Spleen (tissue), 11 donors: Measurements from ENCODE around the gene CNOT11. TPM values are rescaled to one million over a fixed set of nuclear protein-coding genes. Genes with fewer than 3 reads are reported as not detected.

Experiments used
- DNase-seq: peaks from one replicate; pipeline ENCODE4 v3.0.0-alpha.2; 2020
- H3K27ac ChIP-seq, 8 donors: fragments of 200-600 bp; sonication (generic) in 7 of 8; 1 replicate in 4 of 8; 2 replicates in 4 of 8; pipeline versions ENCODE4 v1.5.0 to v1.8.0; 2016 to 2021; ENCODE audit warnings: inconsistent platforms in 4 of 8, mild to moderate bottlenecking in 4 of 8, moderate library complexity in 1 of 8
- H3K27me3 ChIP-seq, 7 donors: fragments of 200-600 bp; sonication (generic) in 6 of 7; replicated peaks in 1 of 7; 1 replicate in 4 of 7; 2 replicates in 3 of 7; pipeline versions ENCODE4 v1.5.0 to v1.8.0; 2016 to 2021; ENCODE audit warnings: inconsistent platforms in 3 of 7, mild to moderate bottlenecking in 1 of 7
- H3K36me3 ChIP-seq, 6 donors: fragments of 200-600 bp; sonication (generic) in 5 of 6; 1 replicate in 4 of 6; 2 replicates in 2 of 6; pipeline versions ENCODE4 v1.5.0 to v1.8.0; 2016 to 2021; ENCODE audit warnings: inconsistent platforms in 2 of 6
- H3K4me1 ChIP-seq, 6 donors: fragments of 200-600 bp; sonication (generic) in 5 of 6; 1 replicate in 3 of 6; 2 replicates in 3 of 6; pipeline versions ENCODE4 v1.5.0 to v1.8.0; 2016 to 2021; ENCODE audit warnings: inconsistent platforms in 3 of 6
- H3K4me3 ChIP-seq, 8 donors: fragments of 200-600 bp; sonication (generic) in 7 of 8; 1 replicate in 4 of 8; 2 replicates in 4 of 8; pipeline versions ENCODE4 v1.5.0 to v1.8.0; 2016 to 2021; ENCODE audit warnings: inconsistent platforms in 4 of 8, mild to moderate bottlenecking in 4 of 8, moderate library complexity in 2 of 8
- H3K9me3 ChIP-seq, 8 donors: fragments of 200-600 bp; sonication (generic) in 7 of 8; 1 replicate in 4 of 8; 2 replicates in 4 of 8; pipeline versions ENCODE4 v1.5.0 to v1.8.0; 2016 to 2021; ENCODE audit warnings: inconsistent platforms in 4 of 8
- CTCF ChIP-seq, 11 experiments: fragments of 200-600 bp in 7 of 11; fragments of 450-650 bp in 4 of 11; sonication (generic) in 4 of 11; IDR thresholded peaks in 8 of 11; conservative IDR thresholded peaks in 3 of 11; 1 replicate in 7 of 11; 2 replicates in 4 of 11; pipeline versions ENCODE4 v1.4.0 to v1.8.0; 2016 to 2021; ENCODE audit warnings: antibody characterized with exemption in 11 of 11, inconsistent platforms in 4 of 11, mild to moderate bottlenecking in 1 of 11
- POLR2A ChIP-seq, 3 donors: fragments of 450-650 bp; IDR thresholded peaks; one replicate each; pipeline ENCODE4 v1.5.1; 2017; ENCODE audit warnings: antibody characterized with exemption in 3 of 3, mild to moderate bottlenecking in 1 of 3
- POLR2AphosphoS5 ChIP-seq, 3 donors: sonication (generic); formaldehyde crosslinking; IDR thresholded peaks; one replicate each; pipeline ENCODE4 v1.5.1; 2017; ENCODE audit warnings: antibody characterized with exemption in 3 of 3
- WGBS, 5 donors: extraction: QIAGEN DNeasy Blood & Tissue Kit in 3 of 5; methylation state at CpG; one replicate each; pipeline versions ENCODE4 v1.1.5 to v1.1.7; 2013 to 2018; 5-methylcytosine and 5-hydroxymethylcytosine counted together
- intact Hi-C: fragments of 100-400 bp; cut with DNase I; formaldehyde crosslinking; loops from one replicate; pipeline ENCODE4 v1.15.0; 2023; ENCODE audit warnings: low total_unique reads
- polyA plus RNA-seq, 3 donors: library from polyadenylated mRNA; stranded (reverse); fragments of 200-250 nt; gene quantifications; one replicate each; pipeline ENCODE4 v1.2.1, GENCODE V29; 2013
- total RNA-seq, 7 donors: library from RNA; depleted of rRNA in 3 of 7; stranded (reverse); fragments of >200 nt in 3 of 7; fragmentation: NEBNext Ultra II Directional in 4 of 7; extraction: Animal tissue kit (Norgen Biotek cat#: 25700) in 4 of 7; gene quantifications; one replicate each; pipeline versions ENCODE4 v1.1.0 to v1.2.1, GENCODE V29; 2016 to 2021
- donor health status: healthy with polysubstance abuse.
- donor health status: DM: no; HTN: no; CAD: no; lungs with moderate emphysema.
- donor health status: DM: no; HTN: no; CAD: no.
- donor health status: Bipolar disorder and iron deficiency.
- donor health status: healthy.
- donor health status: DM: no; HTN: no; CAD: no.
- donor health status: DM: yes; HTN: yes; CAD: no.

CNOT11 gene
- total and polyA plus RNA-seq, 10 donors: 17.9 to 36.4 (median 33.1) TPM

- 85 to 95% (median 92%) methylated on average over 1 of the region's 1 CpG for WGBS, 5 donors
- intact Hi-C loops: loop anchor here (10.0 kb wide), 1 partner anchor 49 kb away; the partner anchor contains the start of gene CNOT11
- Histone ChIP-seq H3K27ac (peak overlapping the region in 2 of 8 donors; percentile 98 to 99), H3K4me3 (peak overlapping the region in 5 of 8 donors; percentile 14 to 87 (median 78)), H3K4me1 (peaks cover 48 to 91% (median 80%) of the 10 kb centered on the region in 6 donors), H3K27me3 (no peaks in the 10 kb centered on the region), H3K9me3 (no peaks in the 10 kb centered on the region), H3K36me3 (peaks cover 0 to 75% (median 3%) of the 10 kb centered on the region in 6 donors)
- no peak for DNase-seq
- no peak for TF ChIP-seq CTCF (IDR thresholded peaks at IDR 0.05 in 8 of 11, conservative IDR thresholded peaks at IDR 0.05 in 3 of 11)
- TF ChIP-seq POLR2AphosphoS5 (IDR thresholded peaks at IDR 0.05): no peak
- no peak for TF ChIP-seq POLR2A (IDR thresholded peaks at IDR 0.05)
Measured at GRCh38 chr2:101303688-101304087, 51.0 kb downstream of the CNOT11 start.

- no peak for DNase-seq
- Histone ChIP-seq H3K4me3 (peak overlapping the region in 7 of 8 donors; percentile 11 to 87 (median 78)), H3K9me3 (no peaks in the 10 kb centered on the region), H3K27me3 (no peaks in the 10 kb centered on the region), H3K27ac (peak overlapping the region in 7 of 8 donors; percentile 96 to 100 (median 99)), H3K4me1 (peaks cover 44 to 91% (median 79%) of the 10 kb centered on the region in 6 donors), H3K36me3 (peaks cover 0 to 63% (median 3%) of the 10 kb centered on the region in 6 donors)
- TF ChIP-seq CTCF (IDR thresholded peaks at IDR 0.05 in 8 of 11, conservative IDR thresholded peaks at IDR 0.05 in 3 of 11) (no peak), POLR2AphosphoS5 (IDR thresholded peaks at IDR 0.05) (no peak), POLR2A (IDR thresholded peaks at IDR 0.05) (no peak)
- WGBS, 5 donors: 76 to 91% (median 84%) methylated on average over 4 of the region's 4 CpGs
- intact Hi-C loops: loop anchor here (10.0 kb wide), 1 partner anchor 50 kb away; the partner anchor contains the start of gene CNOT11
Measured at GRCh38 chr2:101305035-101305434, 52.3 kb downstream of the CNOT11 start.

- WGBS, 5 donors: 72 to 77% (median 74%) methylated on average over 7 of the region's 7 CpGs
- H3K4me1 ChIP-seq: peaks cover 43 to 91% (median 77%) of the 10 kb centered on the region in 6 donors
- H3K36me3 ChIP-seq: peaks cover 0 to 57% (median 3%) of the 10 kb centered on the region in 6 donors
- intact Hi-C loops: loop anchor here (10.0 kb wide), 1 partner anchor 51 kb away; the partner anchor contains the start of gene CNOT11
- peak overlapping the region in 7 of 8 donors; percentile 69 to 87 (median 78) for H3K4me3 ChIP-seq
- H3K9me3 ChIP-seq: no peaks in the 10 kb centered on the region
- H3K27ac ChIP-seq: peak overlapping the region in 7 of 8 donors; percentile 96 to 100 (median 99)
- DNase-seq: no peak
- TF ChIP-seq POLR2A (IDR thresholded peaks at IDR 0.05) (no peak), POLR2AphosphoS5 (IDR thresholded peaks at IDR 0.05) (peak in 1 of 3 donors; percentile 55)
- no peaks in the 10 kb centered on the region for H3K27me3 ChIP-seq
Measured at GRCh38 chr2:101305492-101306078, 52.9 kb downstream of the CNOT11 start.

- no peak for DNase-seq
- peak overlapping the region; percentile 69 to 87 (median 78) for H3K4me3 ChIP-seq
- TF ChIP-seq POLR2AphosphoS5 (IDR thresholded peaks at IDR 0.05) (peak in 1 of 3 donors; percentile 45), CTCF (IDR thresholded peaks at IDR 0.05 in 8 of 11, conservative IDR thresholded peaks at IDR 0.05 in 3 of 11) (no peak), POLR2A (IDR thresholded peaks at IDR 0.05) (no peak)
- WGBS, 5 donors: 34 to 57% (median 38%) methylated on average over 7 of the region's 7 CpGs
- no peaks in the 10 kb centered on the region for H3K9me3 ChIP-seq
- no peaks in the 10 kb centered on the region for H3K27me3 ChIP-seq
- H3K36me3 ChIP-seq: peaks cover 0 to 49% (median 3%) of the 10 kb centered on the region in 6 donors
- peaks cover 39 to 91% (median 77%) of the 10 kb centered on the region in 6 donors for H3K4me1 ChIP-seq
- H3K27ac ChIP-seq: peak overlapping the region; percentile 96 to 100 (median 98)
- intact Hi-C loops: loop anchor here (10.0 kb wide), 1 partner anchor 52 kb away; the partner anchor contains the start of gene CNOT11
Measured at GRCh38 chr2:101306410-101306809, 53.7 kb downstream of the CNOT11 start.
